Glutamatergic neuron (in vitro differentiated cells): ENCODE results near the gene CACHD1. TPM values are rescaled to one million over a fixed set of nuclear protein-coding genes. Genes with fewer than 3 reads are reported as not detected.

ENCODE experiments used
- DNase-seq: peaks from one replicate; pipeline ENCODE4 v3.0.0; 2022
- H3K27ac Mint-ChIP-seq: one replicate; pipeline ENCODE4 v1.8.0; 2020; ENCODE audit warnings: mild to moderate bottlenecking, mixed read lengths, inconsistent platforms; ENCODE audit not compliant: unreplicated experiment
- H3K27me3 Mint-ChIP-seq: one replicate; pipeline ENCODE4 v1.8.0; 2020; ENCODE audit warnings: mild to moderate bottlenecking, moderate library complexity, mixed read lengths, inconsistent platforms; ENCODE audit not compliant: unreplicated experiment
- H3K36me3 Mint-ChIP-seq: one replicate; pipeline ENCODE4 v1.8.0; 2020; ENCODE audit warnings: mild to moderate bottlenecking, mixed read lengths, inconsistent platforms; ENCODE audit not compliant: unreplicated experiment
- H3K4me1 Mint-ChIP-seq: one replicate; pipeline ENCODE4 v1.8.0; 2020; ENCODE audit warnings: mild to moderate bottlenecking, low read depth, mixed read lengths, inconsistent platforms; ENCODE audit not compliant: unreplicated experiment
- H3K4me3 Mint-ChIP-seq: one replicate; pipeline ENCODE4 v1.8.0; 2020; ENCODE audit warnings: mild to moderate bottlenecking, mixed read lengths, inconsistent platforms; ENCODE audit not compliant: unreplicated experiment
- H3K9me3 Mint-ChIP-seq: one replicate; pipeline ENCODE4 v1.8.0; 2020; ENCODE audit warnings: mild to moderate bottlenecking, moderate library complexity, mixed read lengths, inconsistent platforms; ENCODE audit not compliant: unreplicated experiment
- CTCF ChIP-seq: fragments of 200-600 bp; sonication (generic); IDR thresholded peaks from one replicate; pipeline ENCODE4 v1.5.0; 2021; ENCODE audit not compliant: partially characterized antibody, unreplicated experiment
- total RNA-seq: library from RNA; stranded (reverse); fragmentation: NEBNext Ultra II Directional; extraction: Animal tissue kit (Norgen Biotek cat#: 25700); gene quantifications from one replicate; pipeline ENCODE4 v1.2.1, GENCODE V29; 2021; ENCODE audit not compliant: unreplicated experiment

Gene CACHD1
- total RNA-seq, 1 donor from 2014 or later = 9.4 TPM

- H3K4me1 Mint-ChIP-seq = no peaks in the 10 kb centered on the region
These were observed 11.3 kb downstream of the CACHD1 start for GRCh38 chr1:64480999-64481772.

GRCh38 chr1:64482128-64482527 lies 12.2 kb downstream of the CACHD1 start:
- no peak overlapping the region for H3K4me3 Mint-ChIP-seq
- H3K27ac Mint-ChIP-seq = no peak overlapping the region
- no peaks in the 10 kb centered on the region for H3K4me1 Mint-ChIP-seq

More at GRCh38 chr1:64480999-64481772, 11.3 kb downstream of the CACHD1 start:
- no peak for TF ChIP-seq CTCF
- no peaks in the 10 kb centered on the region for H3K27me3 Mint-ChIP-seq
- no peak overlapping the region for H3K27ac Mint-ChIP-seq
- no peak for DNase-seq
- no peak overlapping the region for H3K4me3 Mint-ChIP-seq
- no peaks in the 10 kb centered on the region for H3K9me3 Mint-ChIP-seq
- no peaks in the 10 kb centered on the region for H3K36me3 Mint-ChIP-seq

DNA sequence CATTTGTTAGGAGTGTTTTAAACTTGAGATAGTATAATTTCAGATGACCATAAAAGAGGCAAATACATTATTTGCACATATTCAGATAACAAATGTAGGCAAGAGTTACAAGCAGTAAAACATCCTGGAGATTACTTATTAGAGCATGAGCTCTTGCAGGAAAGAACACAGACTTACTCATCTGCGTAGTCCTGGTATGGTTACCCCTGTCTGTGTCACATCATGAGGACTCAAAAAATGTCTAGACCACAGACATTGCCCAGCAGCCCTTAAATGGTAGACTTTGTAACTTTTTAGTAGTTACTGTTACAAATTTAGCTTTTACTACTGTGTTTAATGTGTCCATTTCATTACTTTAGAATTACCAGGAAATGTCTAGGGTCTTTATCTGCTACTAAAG lies 12.8 kb downstream of the CACHD1 start:
- no peaks in the 10 kb centered on the region for H3K36me3 Mint-ChIP-seq
- no peak overlapping the region for H3K4me3 Mint-ChIP-seq

More at GRCh38 chr1:64482128-64482527, 12.2 kb downstream of the CACHD1 start:
- no peaks in the 10 kb centered on the region for H3K9me3 Mint-ChIP-seq
- no peaks in the 10 kb centered on the region for H3K27me3 Mint-ChIP-seq
- no peak for DNase-seq
- TF ChIP-seq CTCF = no peak
- H3K36me3 Mint-ChIP-seq = no peaks in the 10 kb centered on the region

DNA sequence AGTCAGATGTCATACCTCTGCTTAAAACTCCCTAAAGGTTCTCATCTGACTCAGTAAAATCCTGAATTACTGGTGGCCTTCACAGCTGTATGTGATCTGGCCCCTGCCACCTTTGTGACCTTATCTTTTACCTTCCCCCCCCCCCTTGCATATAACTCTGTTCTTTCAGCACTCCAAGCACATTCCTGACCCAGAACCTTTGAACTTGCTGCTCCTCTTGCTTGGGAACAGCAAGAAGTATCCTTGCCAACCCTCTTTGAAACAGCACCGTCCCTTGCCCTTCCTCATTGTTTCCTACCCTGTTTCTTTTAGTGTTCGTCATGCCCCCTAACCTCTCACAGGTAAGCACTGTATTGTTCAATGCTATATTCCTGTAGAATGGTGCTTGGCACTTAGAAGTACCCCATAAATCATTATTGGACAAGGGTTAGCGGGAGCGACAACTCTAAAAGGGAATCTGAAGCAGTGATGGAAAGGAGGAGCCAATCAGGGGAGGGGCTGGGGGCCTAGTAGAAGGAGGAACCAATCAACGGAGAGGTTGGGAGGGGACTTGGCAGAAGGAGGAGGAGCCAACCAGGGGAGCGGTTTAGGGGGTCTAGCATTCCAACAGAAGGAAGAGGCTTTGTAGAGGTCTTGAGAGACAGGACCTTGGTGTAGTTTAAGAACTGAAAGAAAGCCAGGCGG lies 13.9 kb downstream of the CACHD1 start:
- peaks cover 1% of the 10 kb centered on the region for H3K4me1 Mint-ChIP-seq
- no peaks in the 10 kb centered on the region for H3K36me3 Mint-ChIP-seq
- DNase-seq = no peak
- H3K27me3 Mint-ChIP-seq = no peaks in the 10 kb centered on the region
- H3K27ac Mint-ChIP-seq = no peak overlapping the region
- TF ChIP-seq CTCF = no peak
- H3K4me3 Mint-ChIP-seq = no peak overlapping the region
- H3K9me3 Mint-ChIP-seq = no peaks in the 10 kb centered on the region

More for the DNA sequence above, 12.8 kb downstream of the CACHD1 start:
- no peaks in the 10 kb centered on the region for H3K27me3 Mint-ChIP-seq
- H3K9me3 Mint-ChIP-seq = no peaks in the 10 kb centered on the region
- TF ChIP-seq CTCF = no peak
- H3K4me1 Mint-ChIP-seq = no peaks in the 10 kb centered on the region
- DNase-seq = no peak
- no peak overlapping the region for H3K27ac Mint-ChIP-seq

- no peak overlapping the region for H3K27ac Mint-ChIP-seq
- H3K4me1 Mint-ChIP-seq = peaks cover 1% of the 10 kb centered on the region
- no peaks in the 10 kb centered on the region for H3K27me3 Mint-ChIP-seq
- no peak for DNase-seq
- H3K9me3 Mint-ChIP-seq = no peaks in the 10 kb centered on the region
- TF ChIP-seq CTCF = no peak
- H3K36me3 Mint-ChIP-seq = no peaks in the 10 kb centered on the region
- no peak overlapping the region for H3K4me3 Mint-ChIP-seq
These were observed 14.7 kb downstream of the CACHD1 start for GRCh38 chr1:64484651-64485050.
